OCI-M1 (cell line): ENCODE results near the gene LRRC4C.

Experiments
- DNase-seq: peaks from one replicate; lab custom pipeline; 2025; lab: John Stamatoyannopoulos, UW

The LRRC4C gene

DNA sequence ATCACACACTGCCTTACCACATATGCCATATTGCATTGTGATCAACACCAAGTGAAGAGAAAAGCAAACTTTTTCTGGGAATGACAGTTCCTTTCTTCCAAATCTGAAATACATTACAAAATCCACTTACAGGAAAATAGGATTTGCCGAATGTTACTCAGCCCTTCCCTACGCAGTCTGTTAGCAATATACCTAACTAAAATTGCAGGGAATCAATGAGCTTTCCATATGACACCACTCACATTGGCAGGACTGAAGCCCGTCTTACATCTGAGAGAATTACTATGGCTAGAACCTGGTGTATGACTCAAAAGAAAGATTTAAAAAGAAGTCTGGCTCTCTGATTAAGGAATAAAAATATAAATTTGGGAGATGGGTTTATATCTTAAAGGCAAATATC, 136.0 kb downstream of the LRRC4C start:
- no peak for DNase-seq

GRCh38 chr11:41320653-41321052, 138.8 kb downstream of the LRRC4C start:
- DNase-seq: no peak

- no peak for DNase-seq
Measured at GRCh38 chr11:41320238-41320637, 139.2 kb downstream of the LRRC4C start.

GRCh38 chr11:41319434-41319833, 140.0 kb downstream of the LRRC4C start:
- DNase-seq: no peak

DNA sequence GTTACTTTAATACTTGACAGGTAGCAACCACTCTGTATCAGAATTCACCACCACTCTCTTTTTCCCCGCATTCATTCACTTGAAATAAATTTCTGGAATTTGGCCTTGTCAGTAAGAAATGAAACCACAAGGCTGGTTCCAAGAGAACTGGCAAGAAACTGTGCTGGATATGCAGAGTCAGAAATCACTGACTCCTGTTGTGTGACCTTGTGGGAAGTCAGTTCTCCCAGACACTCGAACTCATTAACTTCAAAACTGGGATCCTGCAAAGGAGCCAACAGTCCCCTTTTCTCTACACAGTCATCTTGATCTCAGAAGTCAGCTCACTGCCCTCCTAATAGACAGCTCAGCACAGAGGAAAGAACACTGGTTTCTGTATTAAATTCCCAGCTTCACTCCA, 142.7 kb downstream of the LRRC4C start:
- no peak for DNase-seq

- DNase-seq: no peak
Measured at GRCh38 chr11:41313226-41313625, 146.2 kb downstream of the LRRC4C start.

DNA sequence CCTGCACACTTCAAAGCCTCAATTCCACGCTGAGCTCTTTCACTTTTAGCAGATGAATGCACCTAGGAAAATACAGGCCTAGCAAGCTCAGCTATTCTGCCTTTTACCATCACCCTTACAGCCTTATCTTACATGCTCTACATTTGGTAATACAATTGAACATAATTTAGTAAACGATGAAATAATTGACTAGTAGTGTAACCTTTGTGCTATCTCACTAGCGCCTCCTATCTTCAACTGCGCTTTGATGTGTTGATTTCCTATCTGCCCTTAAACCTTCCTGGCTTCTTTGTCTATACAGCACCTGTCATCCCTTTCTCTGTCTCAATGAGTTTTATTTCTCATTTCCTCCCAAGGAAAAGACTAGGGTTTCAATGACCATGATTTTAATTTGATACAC, 149.7 kb downstream of the LRRC4C start:
- peak; percentile 37 for DNase-seq

- no peak for DNase-seq
Measured at GRCh38 chr11:41309111-41309522, 150.3 kb downstream of the LRRC4C start.

GRCh38 chr11:41308286-41308685, 151.2 kb downstream of the LRRC4C start:
- no peak for DNase-seq

DNA sequence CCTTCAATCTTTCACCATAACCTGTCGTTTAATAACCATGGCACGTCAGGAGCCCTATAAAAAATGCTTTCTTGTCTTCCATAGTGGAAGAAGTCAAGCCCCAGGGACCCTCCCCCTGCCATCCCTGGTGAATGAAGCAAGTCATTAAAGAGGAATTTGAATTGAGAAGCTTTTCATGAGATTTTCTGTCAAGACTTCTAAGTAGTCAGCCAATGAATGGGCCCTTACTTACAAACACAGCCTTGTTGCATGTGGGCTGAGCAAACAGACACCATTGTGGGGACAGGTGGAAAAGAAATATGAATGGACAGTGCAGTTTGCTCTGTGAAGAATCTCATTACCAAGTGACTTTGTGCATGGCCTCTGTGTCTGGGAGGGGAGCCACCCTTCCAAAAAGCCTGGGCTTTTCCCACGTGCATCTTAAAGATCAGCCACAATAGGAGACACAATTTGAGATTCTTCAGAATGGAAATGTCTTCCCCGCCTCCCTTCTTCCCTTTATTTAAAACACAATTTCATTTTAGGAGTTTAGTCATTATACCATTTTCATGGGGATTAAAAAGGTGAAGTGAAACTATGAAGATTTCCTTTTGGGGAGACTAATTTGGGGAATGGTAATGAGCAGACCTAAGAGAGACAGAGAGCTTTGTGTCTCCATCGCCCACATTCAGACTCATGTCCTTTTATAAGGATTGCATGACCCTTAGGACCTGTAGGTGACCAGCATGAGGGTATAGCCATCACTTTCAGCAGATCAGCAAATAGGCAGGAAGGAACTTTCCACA, 152.0 kb downstream of the LRRC4C start:
- no peak for DNase-seq

DNA sequence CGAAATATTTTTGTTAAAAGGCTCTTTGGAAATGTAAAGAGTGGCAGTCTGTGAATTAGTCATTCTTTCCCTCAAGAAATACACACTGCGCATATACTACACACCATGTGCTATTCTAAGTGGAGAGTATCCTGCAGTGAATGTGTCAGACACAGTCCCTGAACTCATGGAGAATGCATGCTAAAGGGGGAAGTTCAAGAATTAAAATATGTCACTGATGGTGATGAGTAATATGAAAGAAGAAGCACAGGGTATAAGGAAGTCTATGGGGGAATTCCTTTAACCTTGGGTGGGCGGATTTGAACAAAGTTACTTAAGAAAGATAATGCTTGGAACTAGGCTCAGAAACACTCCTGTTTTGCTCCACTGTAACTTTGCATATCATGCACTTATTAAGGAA, 153.0 kb downstream of the LRRC4C start:
- DNase-seq: peak; percentile 6

DNA sequence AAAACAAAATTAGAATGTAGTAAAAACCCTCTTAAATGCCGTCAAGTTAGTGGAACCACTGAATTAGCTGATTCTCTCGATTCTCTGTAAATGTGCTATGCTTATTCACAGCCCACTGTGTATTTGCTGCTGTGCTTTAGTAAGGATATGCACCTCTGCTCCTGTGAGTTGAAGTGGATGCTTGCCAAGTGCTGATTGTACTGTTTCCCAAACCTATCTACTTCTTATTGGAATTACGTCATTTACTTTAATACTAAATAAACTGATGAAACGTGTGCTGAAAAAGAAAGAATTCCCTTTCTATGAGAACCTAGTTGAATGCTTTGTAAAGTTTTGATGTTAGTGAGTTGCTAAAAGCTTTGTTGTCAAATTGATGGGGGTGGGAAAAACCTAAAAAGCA, 158.4 kb downstream of the LRRC4C start:
- DNase-seq: no peak

DNA sequence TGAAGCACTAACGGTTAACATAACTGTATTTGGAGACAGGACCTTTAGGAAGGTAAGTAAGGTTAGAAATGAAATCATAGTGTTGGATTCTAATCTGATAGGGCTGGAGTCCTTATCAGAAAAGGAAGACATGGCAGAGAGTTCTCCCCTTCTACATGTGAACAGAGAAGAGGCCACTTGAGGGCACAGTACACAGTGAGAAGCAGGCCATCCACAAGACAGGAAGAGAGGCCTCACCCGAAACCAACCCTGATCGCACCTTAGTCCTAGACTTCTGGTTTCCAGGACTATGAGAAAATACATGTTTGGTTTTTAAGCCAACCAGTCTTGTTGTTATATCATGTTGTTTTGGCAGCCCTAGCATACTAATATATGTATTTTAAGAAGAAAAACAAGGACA, 170.0 kb downstream of the LRRC4C start:
- DNase-seq: no peak

DNA sequence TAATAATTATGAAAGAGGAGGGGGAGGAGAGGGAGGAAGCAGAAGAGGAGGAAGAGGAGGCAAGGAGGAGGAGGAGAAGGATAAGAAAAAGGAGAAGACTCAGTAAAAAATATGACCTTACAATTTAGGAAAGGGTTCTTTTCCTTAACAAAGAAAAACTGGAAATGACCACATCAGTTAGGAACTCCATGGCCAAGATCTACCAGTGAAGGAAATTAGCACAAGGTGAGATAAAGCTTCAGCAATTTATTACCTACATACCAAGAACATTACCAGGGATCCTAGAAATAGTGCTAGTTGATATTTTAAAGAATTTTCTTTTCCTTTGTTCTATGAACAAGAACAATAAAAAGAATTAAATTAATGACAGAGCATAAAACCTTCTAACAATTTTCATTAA, 172.7 kb downstream of the LRRC4C start:
- no peak for DNase-seq

GRCh38 chr11:41284354-41284753, 175.1 kb downstream of the LRRC4C start:
- DNase-seq: no peak

DNA sequence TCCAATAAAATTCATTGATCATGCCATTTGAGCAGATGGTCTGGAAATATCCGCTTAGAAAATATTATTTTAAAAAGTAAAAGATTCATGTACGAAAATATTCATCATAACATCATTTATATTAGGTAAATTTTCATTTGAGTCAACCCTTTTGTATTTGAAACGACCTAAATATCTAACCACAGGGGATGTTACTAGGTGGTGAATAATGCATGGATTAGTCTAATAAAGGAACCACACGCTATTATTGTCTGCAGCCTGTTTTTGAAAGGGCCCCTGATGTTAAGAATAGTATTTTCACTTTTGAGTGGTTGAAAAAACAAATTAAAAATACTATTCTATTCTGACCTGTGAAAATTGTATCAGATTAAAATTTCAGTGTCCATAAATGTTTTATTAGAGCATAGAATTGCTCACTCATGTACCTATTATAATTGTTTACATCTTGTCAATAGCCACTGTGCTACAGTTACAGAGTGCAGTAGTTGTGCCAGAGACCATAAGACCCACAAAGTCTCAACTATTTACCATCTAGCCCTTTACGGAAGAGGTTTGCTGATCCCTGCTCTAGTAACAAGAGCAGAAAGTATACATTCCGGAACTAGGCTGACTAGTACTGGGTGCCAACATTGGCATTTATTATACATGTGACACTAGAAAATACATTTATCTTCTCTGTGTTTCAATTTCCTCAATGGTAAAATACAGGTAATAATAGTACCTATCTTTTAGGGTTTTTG, 176.1 kb downstream of the LRRC4C start:
- no peak for DNase-seq

GRCh38 chr11:41282395-41282794, 177.1 kb downstream of the LRRC4C start:
- no peak for DNase-seq

- no peak for DNase-seq
Measured at GRCh38 chr11:41281131-41281742, 178.2 kb downstream of the LRRC4C start.

GRCh38 chr11:41274831-41275230, 184.6 kb downstream of the LRRC4C start:
- no peak for DNase-seq

DNA sequence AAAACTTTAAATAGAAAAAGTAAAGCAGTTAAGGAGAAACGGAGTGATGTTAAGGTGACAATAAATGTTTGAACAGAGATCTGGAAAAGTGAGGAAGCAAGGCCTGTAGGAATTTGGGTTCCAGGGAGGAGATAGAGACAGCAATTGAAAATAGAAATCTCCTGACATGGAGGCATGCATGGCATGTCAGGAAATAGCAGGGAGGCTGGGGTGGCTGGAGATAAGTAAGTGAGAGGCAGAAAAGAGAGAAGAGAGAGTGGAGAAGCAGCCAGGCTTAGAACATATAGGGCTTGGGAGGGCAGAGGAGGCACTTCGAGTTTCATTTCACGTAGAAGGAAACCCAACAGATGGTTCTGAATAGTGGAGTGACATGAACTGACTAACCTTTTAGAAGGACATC, 185.5 kb downstream of the LRRC4C start:
- DNase-seq: no peak

DNA sequence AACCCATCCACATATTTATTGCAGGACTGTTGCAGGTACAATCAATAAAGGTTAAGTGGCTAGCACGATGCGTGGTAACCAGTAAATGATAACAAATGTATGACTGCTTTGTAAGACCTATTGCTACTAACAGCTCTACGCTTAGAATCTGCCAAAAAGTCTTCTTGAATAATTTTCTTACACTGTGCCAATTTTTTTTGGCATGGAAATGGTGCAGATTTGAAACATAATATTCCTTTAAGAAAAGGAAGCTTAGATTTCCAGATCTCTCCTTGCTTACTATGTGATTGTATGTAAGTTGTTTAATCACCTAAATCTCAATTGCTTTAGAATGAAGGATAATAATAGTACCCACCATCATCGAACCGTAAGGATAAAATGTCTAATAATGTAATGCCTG, 192.0 kb downstream of the LRRC4C start:
- no peak for DNase-seq

- DNase-seq: no peak
Measured at GRCh38 chr11:41256041-41256440, 203.4 kb downstream of the LRRC4C start.

DNA sequence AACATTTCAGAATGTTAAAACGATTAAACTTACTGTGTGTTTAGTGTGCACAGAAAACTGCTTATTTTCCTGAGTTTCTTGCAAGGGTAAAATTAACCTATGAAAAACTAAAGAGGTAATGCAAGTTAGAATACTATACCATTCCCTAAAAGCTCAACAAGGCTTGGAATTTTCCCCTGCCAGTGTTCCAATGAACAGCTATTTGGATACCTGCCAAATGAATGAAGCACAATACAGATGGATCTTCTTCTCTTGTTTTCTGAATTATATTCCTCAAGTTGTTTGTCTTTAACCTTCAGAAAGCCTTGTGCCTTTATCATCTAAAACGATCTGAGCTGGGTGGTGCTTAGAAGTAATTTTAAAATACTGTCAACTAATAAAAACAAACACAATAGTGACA, 204.5 kb downstream of the LRRC4C start:
- DNase-seq: no peak
